ENCODE results near the gene GIPR.

Gene GIPR

GRCh38 chr19:45715139-45715538 is 47.1 kb downstream of the GIPR start:
- no peak for TF ChIP-seq USF1 (IDR thresholded peaks at IDR 0.05)
- TF ChIP-seq EP300 (IDR thresholded peaks at IDR 0.05; ENCODE audit: borderline replicate concordance): no peak
- no peak for TF ChIP-seq RAD21 (IDR thresholded peaks at IDR 0.05; ENCODE audit: low read depth)
- no peak for TF ChIP-seq ZBTB7A (IDR thresholded peaks at IDR 0.05; ENCODE audit: low read depth)
- no peak for TF ChIP-seq CREB1 (IDR thresholded peaks at IDR 0.05; ENCODE audit: low read depth)
- no peak for TF ChIP-seq FOXM1 (IDR thresholded peaks at IDR 0.05; ENCODE audit: borderline replicate concordance, low read depth)
- no peak for TF ChIP-seq MAX (IDR thresholded peaks at IDR 0.05)
- no peak for TF ChIP-seq CEBPB (IDR thresholded peaks at IDR 0.05)
- TF ChIP-seq NFIC (IDR thresholded peaks at IDR 0.05): no peak
- TF ChIP-seq TAF1 (IDR thresholded peaks at IDR 0.05; ENCODE audit: low read depth): no peak
- TF ChIP-seq REST (IDR thresholded peaks at IDR 0.05; ENCODE audit: low read depth): no peak
- no peak for TF ChIP-seq EGR1 (IDR thresholded peaks at IDR 0.05)
- TF ChIP-seq TEAD4 (IDR thresholded peaks at IDR 0.05): no peak
- no peak for TF ChIP-seq YY1 (IDR thresholded peaks at IDR 0.05; ENCODE audit: low read depth)
- no peak for TF ChIP-seq TCF12 (IDR thresholded peaks at IDR 0.05; ENCODE audit: low read depth)

GRCh38 chr19:45716359-45717130 is 48.5 kb downstream of the GIPR start:
- no peak for TF ChIP-seq ZBTB7A (IDR thresholded peaks at IDR 0.05; ENCODE audit: low read depth)
- TF ChIP-seq CEBPB (IDR thresholded peaks at IDR 0.05): no peak
- TF ChIP-seq RAD21 (IDR thresholded peaks at IDR 0.05; ENCODE audit: low read depth): no peak
- TF ChIP-seq TEAD4 (IDR thresholded peaks at IDR 0.05): peak; percentile 13; the same call in 1 of the 2 replicates
- TF ChIP-seq CREB1 (IDR thresholded peaks at IDR 0.05; ENCODE audit: low read depth): no peak
- no peak for TF ChIP-seq EGR1 (IDR thresholded peaks at IDR 0.05)
- no peak for TF ChIP-seq NFIC (IDR thresholded peaks at IDR 0.05)

GRCh38 chr19:45717131-45717982 is 49.3 kb downstream of the GIPR start:
- TF ChIP-seq NFIC (IDR thresholded peaks at IDR 0.05) (no peak), MAX (IDR thresholded peaks at IDR 0.05) (peak; percentile 81), ZBTB7A (IDR thresholded peaks at IDR 0.05; ENCODE audit: low read depth) (peak; percentile 76; the same call in 1 of the 2 replicates), CEBPB (IDR thresholded peaks at IDR 0.05) (no peak), YY1 (IDR thresholded peaks at IDR 0.05; ENCODE audit: low read depth) (peak; percentile 74; the same call in 1 of the 2 replicates), TEAD4 (IDR thresholded peaks at IDR 0.05) (peak; percentile 13; the same call in 1 of the 2 replicates), EGR1 (IDR thresholded peaks at IDR 0.05) (peak; percentile 70), RAD21 (IDR thresholded peaks at IDR 0.05; ENCODE audit: low read depth) (peak; percentile 9; the same call in 1 of the 2 replicates), REST (IDR thresholded peaks at IDR 0.05; ENCODE audit: low read depth) (no peak), TCF12 (IDR thresholded peaks at IDR 0.05; ENCODE audit: low read depth) (0 out of 2 replicates have a peak, but pooled peaks have one; percentile 20), FOXM1 (IDR thresholded peaks at IDR 0.05; ENCODE audit: borderline replicate concordance, low read depth) (peak; percentile 67; the same call in 1 of the 2 replicates), EP300 (IDR thresholded peaks at IDR 0.05; ENCODE audit: borderline replicate concordance) (peak; percentile 72; the same call in 1 of the 2 replicates), TAF1 (IDR thresholded peaks at IDR 0.05; ENCODE audit: low read depth) (peak; percentile 61; the same call in 1 of the 2 replicates), USF1 (IDR thresholded peaks at IDR 0.05) (peak; percentile 93)

GRCh38 chr19:45717983-45718650 is 50.1 kb downstream of the GIPR start:
- TF ChIP-seq ZBTB7A (IDR thresholded peaks at IDR 0.05; ENCODE audit: low read depth) (no peak), EGR1 (IDR thresholded peaks at IDR 0.05) (no peak), TAF1 (IDR thresholded peaks at IDR 0.05; ENCODE audit: low read depth) (no peak), REST (IDR thresholded peaks at IDR 0.05; ENCODE audit: low read depth) (no peak), RAD21 (IDR thresholded peaks at IDR 0.05; ENCODE audit: low read depth) (no peak), USF1 (IDR thresholded peaks at IDR 0.05) (no peak), EP300 (IDR thresholded peaks at IDR 0.05; ENCODE audit: borderline replicate concordance) (no peak), CEBPB (IDR thresholded peaks at IDR 0.05) (no peak), CREB1 (IDR thresholded peaks at IDR 0.05; ENCODE audit: low read depth) (no peak)

All from Ishikawa (cell line).